HG03045 (cell line): ENCODE measurements around the gene SMAD3.

Experiments used
- ATAC-seq: cut with Tn5 transposase; IDR thresholded peaks from one replicate; pipeline ENCODE4 v1.9.1; 2021; ENCODE audit warnings: mild to moderate bottlenecking, moderate library complexity; ENCODE audit not compliant: unreplicated experiment

The SMAD3 gene

DNA sequence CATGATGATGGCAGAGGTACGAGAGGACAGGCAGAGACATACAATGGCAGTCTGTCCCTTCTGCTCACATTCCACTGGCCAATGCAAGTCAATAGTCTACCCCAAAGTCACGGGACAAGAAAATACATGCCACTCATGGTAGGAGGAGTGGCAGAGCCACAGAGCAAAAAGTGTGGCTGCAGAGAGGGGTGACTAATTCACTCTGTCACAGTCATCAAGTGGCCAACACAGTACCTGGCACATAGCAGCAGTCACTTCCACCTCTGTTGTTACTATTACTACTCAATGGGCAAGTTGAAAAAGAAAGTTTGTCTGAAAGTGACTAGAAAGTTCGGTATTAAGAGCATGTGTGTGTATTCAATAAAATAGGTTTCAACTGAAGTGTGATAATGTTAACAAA, 91.4 kb downstream of the SMAD3 start:
- ATAC-seq: no peak

DNA sequence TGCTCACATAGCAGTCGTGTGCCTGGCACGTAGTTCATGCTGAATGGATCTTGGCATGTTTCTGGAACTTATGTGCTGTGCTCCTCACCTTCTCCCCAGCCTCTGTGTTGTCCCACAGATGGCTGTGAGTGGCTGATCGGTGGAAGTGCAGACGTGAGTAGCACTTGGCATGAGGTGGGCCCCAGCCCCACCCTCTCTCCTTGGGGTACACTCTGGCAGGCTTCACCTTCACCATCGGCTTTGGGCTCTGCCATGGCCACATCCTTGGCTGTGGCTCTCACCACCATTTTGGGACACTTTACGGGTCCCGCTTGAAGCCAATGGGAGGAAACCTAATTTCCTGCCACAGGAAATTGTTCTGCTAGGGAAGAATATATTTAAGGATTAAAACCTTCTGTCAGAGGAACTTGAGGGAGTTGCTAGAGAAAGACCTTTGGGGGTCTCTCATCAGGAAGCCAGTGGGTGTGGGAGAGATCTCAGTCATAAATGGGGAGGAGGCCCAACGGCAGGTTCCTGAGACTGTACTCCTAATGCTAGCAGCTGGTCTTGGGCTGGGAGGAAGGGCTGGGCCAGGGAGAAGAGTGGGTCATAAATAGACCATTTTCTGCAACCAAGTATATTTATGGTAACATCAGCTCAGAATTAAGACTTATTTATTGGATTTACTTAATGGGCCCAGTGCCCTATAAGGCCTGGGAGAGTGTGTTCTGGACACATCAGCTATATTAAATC, 92.3 kb downstream of the SMAD3 start:
- ATAC-seq: no peak

DNA sequence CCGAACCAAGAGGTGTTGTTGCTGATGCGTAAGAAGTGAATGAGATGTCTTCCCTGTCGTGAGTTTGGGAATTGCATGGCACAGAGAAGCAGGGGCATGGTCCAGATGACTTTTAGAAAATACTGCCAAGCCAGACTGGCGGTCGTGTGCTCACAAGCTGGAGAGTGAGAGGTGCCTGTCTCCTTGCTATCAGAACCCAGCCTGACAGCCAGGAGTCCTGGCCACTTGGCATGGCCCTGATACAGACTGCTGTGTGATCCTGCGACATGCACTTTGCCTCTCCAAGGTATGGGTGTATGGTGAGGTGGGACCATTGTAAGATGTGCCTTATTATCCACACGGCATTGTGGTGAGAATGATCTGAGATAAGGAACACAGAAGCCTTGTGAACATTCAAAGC, 93.0 kb downstream of the SMAD3 start:
- no peak for ATAC-seq

DNA sequence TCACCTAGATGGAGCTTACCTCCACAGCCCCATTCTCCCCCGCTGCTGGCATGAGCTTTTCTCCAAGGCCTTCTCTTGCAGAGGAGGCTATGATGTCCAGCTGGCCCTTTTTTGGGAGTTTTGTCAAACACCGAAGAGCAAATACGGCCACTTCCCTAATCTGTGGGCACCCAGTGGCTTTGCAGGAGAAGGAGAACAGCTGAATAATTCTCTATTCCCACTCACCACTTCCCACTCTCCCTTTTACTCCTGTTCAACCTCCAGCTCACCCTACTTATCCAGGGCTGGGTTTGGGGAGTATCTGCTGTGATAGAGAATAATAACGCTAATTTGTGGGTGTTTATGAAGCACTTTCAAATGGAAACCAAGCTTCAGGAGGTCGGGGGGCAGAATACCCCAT, 96.0 kb downstream of the SMAD3 start:
- ATAC-seq: no peak

DNA sequence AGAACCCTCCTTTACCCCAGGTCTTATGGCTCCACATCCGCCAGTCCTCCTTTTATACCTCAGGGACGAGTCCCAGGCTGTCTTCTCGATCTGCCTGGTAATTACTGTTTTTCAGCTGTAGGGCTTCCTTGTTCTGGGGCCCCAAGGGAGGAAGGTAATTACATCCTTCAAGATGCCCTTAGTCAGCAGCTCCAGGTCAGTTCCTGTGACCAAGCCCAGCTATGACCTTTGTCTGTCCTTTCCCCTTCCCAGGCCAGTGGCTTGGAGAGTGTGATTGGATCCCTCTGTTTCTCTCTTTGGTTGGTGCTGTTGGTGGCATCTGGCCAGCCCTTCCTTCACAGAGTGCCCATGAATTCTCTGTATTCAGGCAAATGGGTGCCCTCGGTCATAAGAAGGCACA, 96.5 kb downstream of the SMAD3 start:
- ATAC-seq: no peak

DNA sequence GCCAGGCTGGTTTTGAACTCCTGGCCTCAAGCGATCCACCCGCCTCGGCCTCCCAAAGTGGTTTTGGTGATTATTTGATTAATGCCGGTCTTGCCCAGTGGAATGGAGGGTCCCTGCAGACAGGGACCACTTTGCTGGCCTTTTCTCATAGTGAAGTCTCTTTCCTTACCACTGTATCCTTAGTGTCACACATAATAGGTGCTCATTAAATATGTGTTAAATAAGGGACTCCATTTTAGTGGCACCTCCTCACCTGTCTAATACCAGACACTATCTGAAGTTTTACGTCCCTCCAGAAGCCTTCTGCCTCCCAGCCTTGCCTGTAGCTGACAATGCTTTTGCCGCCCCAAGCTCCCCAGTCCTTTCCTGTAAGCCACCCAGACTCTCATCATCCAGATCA, 97.8 kb downstream of the SMAD3 start:
- ATAC-seq: no peak

DNA sequence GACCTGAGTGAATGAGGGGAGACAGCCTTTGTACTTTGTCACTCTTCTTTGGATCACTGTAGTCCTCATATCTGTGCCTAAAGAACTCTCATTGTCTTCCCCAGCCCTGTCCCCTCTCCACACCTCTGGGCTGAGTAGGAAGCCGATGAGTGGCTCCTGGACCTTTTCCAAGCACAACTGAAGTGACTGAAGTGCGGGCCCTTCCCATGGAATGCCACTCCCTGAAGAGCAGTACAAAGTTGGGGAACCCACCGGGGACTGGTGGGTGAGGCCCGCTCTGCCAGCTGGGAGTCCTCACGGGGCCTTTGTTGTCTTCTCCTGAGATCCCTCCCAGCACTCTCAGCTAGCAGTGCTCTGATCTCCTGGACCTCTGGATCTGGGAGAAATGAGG, 99.0 kb downstream of the SMAD3 start:
- ATAC-seq: no peak

DNA sequence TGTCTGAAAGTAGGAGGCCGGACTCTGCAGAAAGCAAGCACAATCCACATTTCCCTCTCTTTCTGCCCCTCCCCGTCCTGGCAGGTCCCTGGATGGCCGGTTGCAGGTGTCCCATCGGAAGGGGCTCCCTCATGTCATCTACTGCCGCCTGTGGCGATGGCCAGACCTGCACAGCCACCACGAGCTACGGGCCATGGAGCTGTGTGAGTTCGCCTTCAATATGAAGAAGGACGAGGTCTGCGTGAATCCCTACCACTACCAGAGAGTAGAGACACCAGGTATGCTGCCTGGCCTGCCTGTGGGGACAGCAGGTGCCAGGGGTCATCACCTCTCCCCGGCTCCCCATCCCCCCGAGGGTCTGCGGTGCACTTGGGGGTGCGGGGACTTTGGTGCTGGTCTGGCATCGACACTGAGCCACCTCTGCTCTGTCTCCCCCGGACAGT, 99.4 kb downstream of the SMAD3 start:
- no peak for ATAC-seq

DNA sequence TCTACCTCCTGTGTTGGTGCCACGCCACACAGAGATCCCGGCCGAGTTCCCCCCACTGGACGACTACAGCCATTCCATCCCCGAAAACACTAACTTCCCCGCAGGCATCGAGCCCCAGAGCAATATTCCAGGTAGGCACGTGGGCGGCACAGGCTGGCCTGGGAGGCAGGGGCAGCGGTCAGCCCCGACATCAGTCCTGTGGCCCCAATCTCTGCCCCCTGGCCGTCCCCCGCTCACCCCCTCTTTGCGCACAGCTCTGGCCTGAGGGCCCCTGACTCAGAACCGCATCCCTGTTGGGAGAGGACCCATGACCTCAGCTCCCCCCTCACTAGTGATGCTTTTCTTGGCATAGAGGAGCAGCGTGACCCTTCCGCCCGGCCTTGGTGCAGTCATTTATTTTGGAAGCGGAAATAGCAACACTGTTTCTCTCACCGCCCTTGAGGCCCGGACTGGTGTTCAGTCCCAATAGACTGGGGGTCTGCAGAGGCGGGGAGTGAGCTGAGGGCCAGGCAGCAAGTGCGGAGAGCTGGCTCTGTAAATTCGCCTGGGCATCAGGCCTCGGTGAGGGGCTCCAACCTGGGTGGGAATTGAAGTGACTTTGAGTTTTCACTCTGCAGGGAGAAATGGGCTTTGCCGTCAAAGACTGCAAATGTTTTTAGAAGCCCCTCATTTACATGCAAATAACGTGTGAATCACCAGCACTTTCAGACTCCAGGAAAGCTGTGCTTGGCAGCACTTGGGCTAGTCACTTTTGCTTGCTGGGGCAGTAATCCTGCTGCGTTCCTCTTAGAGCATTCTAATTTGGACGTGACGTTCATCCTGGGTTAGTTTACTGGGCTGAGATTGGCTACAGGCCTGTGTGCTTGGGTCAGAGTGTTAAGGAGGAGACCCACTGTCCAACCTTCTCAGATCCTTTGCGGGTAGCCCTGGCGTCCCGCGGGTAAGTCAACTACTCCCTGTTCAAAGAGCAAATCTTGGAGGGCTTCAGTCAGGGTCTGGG, 100.2 kb downstream of the SMAD3 start:
- no peak for ATAC-seq

DNA sequence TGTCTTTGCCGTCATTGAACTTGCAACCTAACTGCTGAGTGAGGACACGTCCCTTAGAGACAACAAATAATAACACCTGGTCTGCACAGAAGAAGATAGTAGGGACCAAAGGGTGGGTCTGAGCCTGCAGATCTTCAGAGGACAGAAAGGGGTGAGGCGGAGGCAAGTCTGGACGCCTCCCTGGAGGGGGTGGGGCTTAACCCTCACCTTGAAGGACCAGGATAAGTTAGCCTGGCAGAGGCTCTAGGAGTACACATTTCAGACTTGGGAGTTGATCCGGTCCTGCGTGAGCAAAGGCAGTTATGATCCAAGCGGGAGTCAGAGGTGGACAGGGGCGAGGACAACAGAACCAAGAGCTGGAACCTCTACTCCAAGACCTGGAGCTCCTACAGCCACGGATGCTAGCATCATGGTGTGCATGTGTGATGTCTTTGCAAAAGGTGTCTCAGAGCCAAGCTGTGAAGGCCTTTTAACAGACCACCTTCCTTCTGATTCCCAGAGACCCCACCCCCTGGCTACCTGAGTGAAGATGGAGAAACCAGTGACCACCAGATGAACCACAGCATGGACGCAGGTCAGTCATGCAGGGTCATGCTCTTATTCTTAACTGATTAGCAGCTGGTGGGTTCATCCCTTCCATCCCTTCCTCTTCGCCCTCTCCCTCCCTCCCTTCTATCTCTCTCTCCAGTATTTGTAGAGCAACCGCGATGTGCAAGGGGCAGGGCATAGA, 101.0 kb downstream of the SMAD3 start:
- ATAC-seq: no peak

DNA sequence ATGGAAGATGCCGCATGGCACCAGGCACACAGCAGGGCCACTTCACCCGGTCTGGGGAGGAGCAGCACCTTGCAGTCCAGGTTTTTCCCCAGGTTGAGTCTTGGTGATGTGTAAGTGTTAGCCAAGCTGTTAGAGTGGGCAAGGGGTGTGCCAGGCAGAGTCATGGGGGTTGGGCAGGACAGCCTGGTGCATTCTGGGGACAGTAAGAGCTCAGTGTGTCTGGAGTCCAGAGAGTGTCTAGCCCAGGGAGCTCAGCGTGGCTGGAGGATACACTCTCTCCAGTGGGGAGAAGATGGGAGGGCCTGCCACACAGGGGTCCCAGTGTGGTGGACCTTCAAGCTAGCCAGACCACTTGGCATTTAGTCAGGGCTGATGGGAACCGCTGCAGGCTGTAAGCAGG, 101.7 kb downstream of the SMAD3 start:
- no peak for ATAC-seq

DNA sequence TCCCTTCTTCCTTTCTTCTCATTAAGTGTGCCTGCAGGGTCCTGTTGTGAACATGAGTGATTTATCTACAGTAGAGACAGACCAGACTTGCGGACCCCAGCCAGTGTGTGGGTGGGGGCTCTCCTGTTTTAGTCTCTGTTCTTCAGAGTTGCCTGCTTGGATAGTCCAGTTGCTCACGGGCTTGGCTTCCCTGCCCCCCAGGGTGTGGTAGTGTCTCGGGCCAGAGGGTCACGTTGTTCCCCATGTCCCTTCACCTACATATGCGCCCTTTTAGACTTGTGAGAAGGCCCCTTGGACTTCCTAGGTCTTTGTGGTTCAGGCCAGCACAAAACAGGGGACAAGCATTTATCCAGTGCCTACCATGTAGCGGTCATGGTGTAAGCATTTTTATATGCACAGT, 103.3 kb downstream of the SMAD3 start:
- no peak for ATAC-seq

DNA sequence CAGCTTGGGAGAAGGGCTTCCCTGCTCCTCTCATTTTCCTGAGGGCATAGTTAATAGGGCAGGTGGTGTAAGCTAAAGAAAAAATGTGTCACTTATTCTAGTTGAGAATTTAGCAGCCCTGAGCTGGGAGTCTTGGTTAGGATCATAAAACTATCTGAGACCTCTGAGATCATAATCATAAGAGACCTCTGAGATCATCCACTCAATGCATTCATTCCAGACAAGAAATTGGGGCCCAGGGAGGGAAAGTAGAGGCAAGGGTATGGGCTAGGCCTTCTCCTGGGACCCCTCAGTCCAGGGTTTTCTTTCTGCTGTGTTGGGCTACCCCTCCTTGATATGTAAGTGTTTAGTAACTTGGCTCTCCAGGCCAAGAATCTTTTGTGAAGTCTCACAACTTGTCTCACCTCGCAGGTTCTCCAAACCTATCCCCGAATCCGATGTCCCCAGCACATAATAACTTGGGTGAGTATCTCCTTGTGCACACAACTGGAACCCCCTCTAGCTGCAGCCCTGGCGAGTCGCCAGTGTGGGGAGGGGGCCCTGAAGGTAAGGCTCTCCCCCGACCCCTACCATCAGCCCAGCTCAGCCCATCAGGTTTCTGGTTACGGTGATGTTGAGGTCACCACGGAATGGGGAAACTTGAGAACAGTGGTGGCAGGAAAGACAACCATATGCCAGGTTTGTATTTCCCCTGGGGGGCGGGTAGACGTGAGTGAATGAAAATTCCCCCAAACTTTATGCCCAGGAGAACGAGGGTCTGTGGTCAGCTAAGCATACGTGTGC, 104.9 kb downstream of the SMAD3 start:
- ATAC-seq: no peak

DNA sequence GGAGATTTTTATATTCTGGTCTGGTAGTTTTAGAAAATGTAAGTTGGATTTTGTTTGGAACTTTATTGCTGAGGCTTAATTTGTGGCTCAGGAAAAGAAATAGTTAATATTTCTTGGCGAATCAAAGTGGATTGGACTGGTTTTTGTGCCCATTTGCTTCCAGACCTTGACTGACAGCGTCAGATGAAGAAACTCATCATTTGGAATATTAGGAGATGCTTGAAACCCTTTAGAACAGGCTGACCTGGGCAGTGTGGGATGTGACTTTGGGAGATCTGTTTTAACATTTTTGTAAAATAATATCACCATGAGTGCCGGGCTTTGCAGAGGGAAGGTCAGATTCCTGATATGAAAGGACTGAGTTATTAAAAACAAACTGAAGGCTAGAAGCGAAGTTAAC, 106.1 kb downstream of the SMAD3 start:
- no peak for ATAC-seq

DNA sequence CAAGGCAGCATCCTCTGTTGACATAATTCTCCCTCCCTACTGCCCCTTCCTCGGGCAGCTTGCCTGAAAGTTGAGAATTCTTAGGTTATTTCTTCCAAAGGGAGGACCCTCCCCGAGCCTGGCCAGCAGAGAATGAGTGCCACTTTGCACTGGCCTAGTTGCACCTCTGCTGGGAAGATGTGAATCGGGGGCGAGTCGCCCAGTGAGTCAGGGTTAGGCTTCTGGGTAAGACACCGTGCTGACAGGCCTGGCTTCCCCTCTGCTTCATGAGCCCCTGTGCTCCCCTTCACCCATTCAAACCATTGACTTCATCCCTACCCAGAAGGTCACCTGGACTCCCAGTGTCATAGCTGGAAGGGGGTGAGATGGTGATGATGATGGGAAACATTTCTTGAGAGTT, 106.8 kb downstream of the SMAD3 start:
- ATAC-seq: no peak

DNA sequence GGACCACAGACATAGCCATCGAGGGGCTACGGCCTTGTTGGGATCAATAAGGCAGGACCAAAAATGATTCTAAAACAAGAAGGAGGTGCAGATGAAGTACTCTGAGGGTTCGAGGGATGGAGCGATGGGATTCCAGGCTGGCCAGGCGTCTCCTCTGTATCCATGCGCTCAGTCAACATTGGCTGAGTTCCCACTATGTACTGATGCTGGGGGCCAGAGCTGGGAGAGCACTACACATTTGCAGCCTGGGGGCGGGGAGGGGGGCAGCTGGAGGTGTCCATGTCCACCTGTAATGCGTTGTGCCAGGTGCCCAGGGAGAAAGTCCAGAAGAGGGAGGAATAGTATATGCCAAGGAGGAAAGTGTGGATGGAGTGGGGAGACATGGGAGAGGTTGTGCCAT, 107.6 kb downstream of the SMAD3 start:
- no peak for ATAC-seq

DNA sequence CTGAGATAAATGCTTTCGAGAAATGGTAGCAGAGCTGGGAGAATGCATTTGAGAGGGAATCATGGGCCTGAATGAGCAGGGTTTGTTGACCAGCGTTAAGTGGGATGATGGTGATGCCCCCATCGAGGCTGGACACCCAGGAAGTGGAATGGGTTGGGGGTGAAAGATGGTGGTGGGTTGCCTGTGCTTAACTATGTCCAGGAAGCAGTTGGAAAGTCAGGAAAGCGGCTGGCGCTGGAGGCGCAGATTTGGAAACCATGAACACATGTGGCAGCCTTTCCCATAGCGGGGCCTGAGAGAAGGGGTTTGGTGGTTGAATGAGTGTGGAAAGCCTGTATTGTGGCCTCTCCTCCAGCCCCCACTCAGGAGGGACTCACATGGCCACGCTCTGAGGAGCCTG, 108.4 kb downstream of the SMAD3 start:
- ATAC-seq: no peak

DNA sequence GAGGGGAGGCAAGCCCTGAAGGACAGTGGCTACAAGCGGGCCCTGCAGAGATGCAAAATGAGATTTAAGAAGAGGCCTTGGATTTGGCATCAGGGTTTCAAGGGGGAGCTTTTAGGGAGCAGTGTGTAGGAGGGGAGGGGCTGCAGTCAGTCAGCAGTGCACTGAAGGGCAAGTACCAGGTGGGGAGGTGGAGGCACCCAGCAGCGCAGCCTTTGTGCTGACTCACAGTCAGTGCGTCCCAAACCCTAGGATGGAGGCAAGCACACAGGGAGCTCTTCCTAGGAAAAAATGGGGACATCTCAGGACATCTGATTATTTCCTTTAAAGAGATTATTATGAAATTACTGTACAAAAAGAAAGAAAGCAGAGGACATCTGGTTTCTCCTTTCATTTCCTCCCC, 109.0 kb downstream of the SMAD3 start:
- no peak for ATAC-seq

DNA sequence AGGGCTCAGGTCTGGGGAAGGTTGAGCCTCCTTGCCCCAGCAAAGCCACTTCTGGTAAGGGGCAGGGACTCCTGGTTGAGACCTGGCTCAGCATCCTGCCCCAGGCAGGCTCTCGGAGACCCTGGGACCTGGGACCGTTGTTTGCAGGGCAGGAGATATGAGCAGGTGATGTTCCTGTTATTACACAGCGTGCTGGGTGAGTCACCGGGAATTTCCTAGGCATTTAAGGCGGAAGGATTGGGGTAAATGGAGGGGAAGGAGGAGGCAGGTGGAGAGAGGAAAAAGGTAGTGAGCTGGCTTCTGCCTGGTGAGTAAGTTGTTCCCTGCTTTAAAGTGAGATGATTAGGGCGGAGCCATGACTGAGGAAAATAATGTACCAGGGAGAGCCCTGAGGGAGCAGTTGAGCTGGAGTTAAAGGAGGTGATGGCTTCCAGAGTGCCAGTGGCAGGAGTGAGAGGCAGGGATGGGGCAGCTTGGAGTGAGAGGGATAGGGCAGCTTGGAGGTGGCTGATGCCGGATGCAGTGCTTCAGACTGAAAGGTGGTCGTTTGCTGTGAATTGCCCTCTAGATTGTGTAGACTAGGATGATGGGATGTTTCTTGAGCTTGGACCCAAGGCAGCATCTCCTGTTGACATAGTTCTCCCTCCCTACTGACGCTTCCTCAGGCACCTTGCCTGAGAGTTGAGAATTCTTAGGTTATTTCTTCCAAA, 109.6 kb downstream of the SMAD3 start:
- no peak for ATAC-seq

DNA sequence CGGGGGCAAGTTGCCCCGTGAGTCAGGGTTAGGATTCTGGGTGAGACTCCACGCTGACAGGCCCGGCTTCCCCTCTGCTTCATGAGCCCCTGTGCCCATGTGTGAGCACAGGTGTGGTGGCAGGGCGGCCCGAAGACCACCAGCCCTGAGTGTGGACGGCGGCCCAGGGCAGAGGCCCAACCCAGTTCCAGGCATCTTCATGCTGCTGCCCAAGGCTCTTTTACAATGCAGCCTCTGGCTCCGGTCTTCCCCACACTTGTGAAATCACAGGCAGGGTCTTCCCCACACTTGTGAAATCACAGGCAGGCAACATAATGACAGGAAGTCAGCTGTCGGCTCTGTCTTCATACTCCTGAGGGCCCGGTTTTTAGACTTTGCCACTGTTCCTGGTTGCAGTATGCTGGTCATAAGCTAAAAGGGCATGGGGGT, 110.3 kb downstream of the SMAD3 start:
- no peak for ATAC-seq
